ENCODE results near the gene GSG1L. TPM values are rescaled to one million over a fixed set of nuclear protein-coding genes. Genes with fewer than 3 reads are reported as not detected.
A peak's percentile ranks its signal among the peaks of the same experiment; 100 is the strongest.

The GSG1L gene
- total RNA-seq, 2 donors from 2014 or later = 0.52 TPM; not detected in 1

GRCh38 chr16:28057949-28058348 lies 5.6 kb downstream of the GSG1L start:
- H3K27ac Mint-ChIP-seq = no peak overlapping the region
- ATAC-seq (no peak), DNase-seq (ENCODE audit: low spot score in 2 of 2) (no peak)
- no peaks in the 10 kb centered on the region for H3K9me3 Mint-ChIP-seq
- no peaks in the 10 kb centered on the region for H3K36me3 Mint-ChIP-seq

- Mint-ChIP-seq H3K9me3 (peaks cover 0 to 5% of the 10 kb centered on the region in 2 donors), H3K27ac (no peak overlapping the region), H3K36me3 (peaks cover 5 to 6% of the 10 kb centered on the region in 2 donors)
- DNase-seq (ENCODE audit: low spot score in 2 of 2) = no peak
- no peak for ATAC-seq
Measured at GRCh38 chr16:28053461-28053860, 10.1 kb downstream of the GSG1L start.

- Mint-ChIP-seq H3K9me3 (peaks cover 0 to 7% of the 10 kb centered on the region in 2 donors), H3K27ac (no peak overlapping the region), H3K36me3 (peaks cover 5 to 6% of the 10 kb centered on the region in 2 donors)
- DNase-seq (ENCODE audit: low spot score in 2 of 2) (no peak), ATAC-seq (no peak)
Measured at GRCh38 chr16:28052274-28053128, 11.0 kb downstream of the GSG1L start.

GRCh38 chr16:28051486-28051885 lies 12.0 kb downstream of the GSG1L start:
- H3K36me3 Mint-ChIP-seq = peaks cover 6 to 10% of the 10 kb centered on the region in 2 donors
- DNase-seq (ENCODE audit: low spot score in 2 of 2) (no peak), ATAC-seq (no peak)
- no peak overlapping the region for H3K27ac Mint-ChIP-seq
- peaks cover 4 to 15% of the 10 kb centered on the region in 2 donors for H3K9me3 Mint-ChIP-seq

- Mint-ChIP-seq H3K36me3 (peaks cover 0 to 4% of the 10 kb centered on the region in 2 donors), H3K27ac (no peak overlapping the region), H3K9me3 (peaks cover 4 to 10% of the 10 kb centered on the region in 2 donors)
- no peak for DNase-seq (ENCODE audit: low spot score in 2 of 2)
- ATAC-seq = no peak
Measured at GRCh38 chr16:28042811-28043210, 20.7 kb downstream of the GSG1L start.

- no peak for DNase-seq (ENCODE audit: low spot score in 2 of 2)
- peaks cover 0 to 1% of the 10 kb centered on the region in 2 donors for H3K36me3 Mint-ChIP-seq
- no peak for ATAC-seq
- no peak overlapping the region for H3K27ac Mint-ChIP-seq
- peaks cover 1 to 2% of the 10 kb centered on the region in 2 donors for H3K9me3 Mint-ChIP-seq
Measured at GRCh38 chr16:28041615-28042014, 21.9 kb downstream of the GSG1L start.

GRCh38 chr16:28040039-28040438 lies 23.5 kb downstream of the GSG1L start:
- no peaks in the 10 kb centered on the region for H3K9me3 Mint-ChIP-seq
- no peak for DNase-seq (ENCODE audit: low spot score in 2 of 2)
- no peaks in the 10 kb centered on the region for H3K36me3 Mint-ChIP-seq
- H3K27ac Mint-ChIP-seq = no peak overlapping the region
- ATAC-seq = no peak

- DNase-seq (ENCODE audit: low spot score in 2 of 2) (no peak), ATAC-seq (no peak)
- no peaks in the 10 kb centered on the region for H3K9me3 Mint-ChIP-seq
- H3K27ac Mint-ChIP-seq = no peak overlapping the region
- H3K36me3 Mint-ChIP-seq = no peaks in the 10 kb centered on the region
Measured at GRCh38 chr16:28039493-28039892, 24.0 kb downstream of the GSG1L start.

- ATAC-seq (no peak), DNase-seq (ENCODE audit: low spot score in 2 of 2) (no peak)
- no peak overlapping the region for H3K27ac Mint-ChIP-seq
- H3K9me3 Mint-ChIP-seq = no peaks in the 10 kb centered on the region
- no peaks in the 10 kb centered on the region for H3K36me3 Mint-ChIP-seq
Measured at GRCh38 chr16:28038409-28038808, 25.1 kb downstream of the GSG1L start.

GRCh38 chr16:28035866-28036393 lies 27.6 kb downstream of the GSG1L start:
- DNase-seq (ENCODE audit: low spot score in 2 of 2) = no peak
- no peaks in the 10 kb centered on the region for H3K36me3 Mint-ChIP-seq
- H3K9me3 Mint-ChIP-seq = no peaks in the 10 kb centered on the region
- ATAC-seq = no peak
- peak overlapping the region in 1 of 2 donors; percentile 11 for H3K27ac Mint-ChIP-seq

- Mint-ChIP-seq H3K36me3 (no peaks in the 10 kb centered on the region), H3K27ac (no peak overlapping the region), H3K9me3 (no peaks in the 10 kb centered on the region)
- ATAC-seq (no peak), DNase-seq (ENCODE audit: low spot score in 2 of 2) (no peak)
Measured at GRCh38 chr16:28033870-28034269, 29.6 kb downstream of the GSG1L start.

GRCh38 chr16:28029387-28030002 lies 34.0 kb downstream of the GSG1L start:
- H3K27ac Mint-ChIP-seq = peak overlapping the region in 1 of 2 donors; percentile 7
- H3K36me3 Mint-ChIP-seq = no peaks in the 10 kb centered on the region
- no peak for DNase-seq (ENCODE audit: low spot score in 2 of 2)
- H3K9me3 Mint-ChIP-seq = peaks cover 4 to 5% of the 10 kb centered on the region in 2 donors
- ATAC-seq = no peak

- ATAC-seq = no peak
- Mint-ChIP-seq H3K9me3 (peaks cover 5% of the 10 kb centered on the region in 2 donors), H3K36me3 (no peaks in the 10 kb centered on the region), H3K27ac (no peak overlapping the region)
- no peak for DNase-seq (ENCODE audit: low spot score in 2 of 2)
Measured at GRCh38 chr16:28027055-28027454, 36.5 kb downstream of the GSG1L start.

- peaks cover 0 to 4% of the 10 kb centered on the region in 2 donors for H3K36me3 Mint-ChIP-seq
- no peak overlapping the region for H3K27ac Mint-ChIP-seq
- ATAC-seq = no peak
- H3K9me3 Mint-ChIP-seq = peaks cover 5 to 11% of the 10 kb centered on the region in 2 donors
- DNase-seq (ENCODE audit: low spot score in 2 of 2) = no peak
Measured at GRCh38 chr16:28025631-28026030, 37.9 kb downstream of the GSG1L start.

- Mint-ChIP-seq H3K27ac (no peak overlapping the region), H3K36me3 (peaks cover 0 to 4% of the 10 kb centered on the region in 2 donors), H3K9me3 (peaks cover 11 to 15% of the 10 kb centered on the region in 2 donors)
- DNase-seq (ENCODE audit: low spot score in 2 of 2) (no peak), ATAC-seq (no peak)
Measured at GRCh38 chr16:28019218-28019617, 44.3 kb downstream of the GSG1L start.

- peaks cover under 1 to 7% of the 10 kb centered on the region in 2 donors for H3K9me3 Mint-ChIP-seq
- ATAC-seq = no peak
- H3K27ac Mint-ChIP-seq = no peak overlapping the region
- H3K36me3 Mint-ChIP-seq = no peaks in the 10 kb centered on the region
- DNase-seq (ENCODE audit: low spot score in 2 of 2) = no peak
Measured at GRCh38 chr16:28014851-28015250, 48.7 kb downstream of the GSG1L start.

GRCh38 chr16:28013878-28014277 lies 49.6 kb downstream of the GSG1L start:
- H3K27ac Mint-ChIP-seq = no peak overlapping the region
- no peaks in the 10 kb centered on the region for H3K36me3 Mint-ChIP-seq
- DNase-seq (ENCODE audit: low spot score in 2 of 2) (no peak), ATAC-seq (no peak)
- H3K9me3 Mint-ChIP-seq = peaks cover 0 to 2% of the 10 kb centered on the region in 2 donors
